OCI-LY1 (cell line): Measurements from ENCODE around the gene ARHGEF2.

Experiments
- H2AFZ ChIP-seq: fragments of 200-600 bp; sonication (generic), shearing (Covaris generic); 2 replicates; pipeline ENCODE4 v1.6.0; 2014; ENCODE audit warnings: antibody characterized with exemption, mild to moderate bottlenecking, low read length
- H3F3A ChIP-seq: fragments of 200-600 bp; sonication (generic), shearing (Covaris generic); 2 replicates; pipeline ENCODE4 v1.6.0; 2014; ENCODE audit warnings: mild to moderate bottlenecking, antibody characterized with exemption, low read length, moderate library complexity; ENCODE audit not compliant: insufficient read depth
- H3K27ac ChIP-seq: fragments of 200-600 bp; sonication (generic); 2 replicates; pipeline ENCODE4 v1.5.1; 2014; ENCODE audit warnings: low read length, mixed run types, mild to moderate bottlenecking, low read depth; ENCODE audit not compliant: poor library complexity, severe bottlenecking
- H3K27me3 ChIP-seq: fragments of 200-600 bp; sonication (generic); 2 replicates; pipeline ENCODE4 v1.6.0; 2014; ENCODE audit warnings: antibody characterized with exemption, mild to moderate bottlenecking, low read length, moderate library complexity; ENCODE audit not compliant: insufficient read depth
- H3K36me3 ChIP-seq: fragments of 200-600 bp; sonication (generic); 2 replicates; pipeline ENCODE4 v1.6.1; 2014; ENCODE audit warnings: mild to moderate bottlenecking, antibody characterized with exemption, low read length, moderate library complexity, mixed read lengths; ENCODE audit not compliant: insufficient read depth
- H3K4me1 ChIP-seq: fragments of 200-600 bp; sonication (generic); 2 replicates; pipeline ENCODE4 v1.5.1; 2014; ENCODE audit warnings: mild to moderate bottlenecking, low read length, moderate library complexity; ENCODE audit not compliant: insufficient read depth, severe bottlenecking
- H3K4me2 ChIP-seq: fragments of 200-600 bp; sonication (generic), shearing (Covaris generic); 2 replicates; pipeline ENCODE4 v1.6.1; 2014; ENCODE audit warnings: low read length
- H3K4me3 ChIP-seq: fragments of 200-600 bp; sonication (generic); 2 replicates; pipeline ENCODE4 v1.5.1; 2014; ENCODE audit warnings: low read length, low read depth, mild to moderate bottlenecking, mixed read lengths; ENCODE audit not compliant: poor library complexity, severe bottlenecking
- H3K79me2 ChIP-seq: fragments of 200-600 bp; shearing (Covaris generic); 2 replicates; pipeline ENCODE4 v1.6.1; 2016; ENCODE audit warnings: mixed run types, low read length, mixed read lengths; ENCODE audit not compliant: insufficient read depth
- H3K9ac ChIP-seq: fragments of 200-600 bp; sonication (generic), shearing (Covaris generic); 2 replicates; pipeline ENCODE4 v1.6.1; 2014; ENCODE audit warnings: mild to moderate bottlenecking, low read length, mixed read lengths
- H3K9me2 ChIP-seq: fragments of 200-600 bp; sonication (generic), shearing (Covaris generic); 2 replicates; pipeline ENCODE4 v1.6.1; 2014; ENCODE audit warnings: low read depth, mild to moderate bottlenecking, low read length, mixed read lengths
- H3K9me3 ChIP-seq: fragments of 200-600 bp; shearing (Covaris generic); 2 replicates; pipeline ENCODE4 v1.6.1; 2014; ENCODE audit warnings: low read length, mixed read lengths
- H4K20me1 ChIP-seq: fragments of 200-600 bp; sonication (generic), shearing (Covaris generic); 2 replicates; pipeline ENCODE4 v1.6.0; 2016; ENCODE audit warnings: mild to moderate bottlenecking, low read length; ENCODE audit not compliant: insufficient read depth
- CTCF ChIP-seq: fragments of 200-600 bp; sonication (generic), shearing (Covaris generic); IDR thresholded peaks from 2 replicates; pipeline ENCODE4 v1.5.1; 2017; ENCODE audit warnings: mild to moderate bottlenecking, antibody characterized with exemption, low read length, moderate library complexity, mixed read lengths
- EZH2 ChIP-seq: fragments of 200-600 bp; sonication (generic), shearing (Covaris generic); IDR thresholded peaks from 2 replicates; pipeline ENCODE4 v1.8.0; 2017; ENCODE audit warnings: borderline replicate concordance, mixed run types, mild to moderate bottlenecking, antibody characterized with exemption, low read length, moderate library complexity, mixed read lengths

ARHGEF2 gene

GRCh38 chr1:156012051-156012817 lies 33.9 kb upstream of the ARHGEF2 start:
- Histone ChIP-seq H3K9ac (no peak overlapping the region), H3K4me2 (no peak overlapping the region), H2AFZ (no peak overlapping the region), H3K4me1 (peaks cover 8% of the 10 kb centered on the region), H3K4me3 (no peak overlapping the region), H3F3A (no peaks in the 10 kb centered on the region), H3K27ac (no peak overlapping the region), H3K9me2 (no peaks in the 10 kb centered on the region), H3K79me2 (no peaks in the 10 kb centered on the region), H3K27me3 (no peaks in the 10 kb centered on the region), H3K9me3 (no peaks in the 10 kb centered on the region), H3K36me3 (peaks cover 84% of the 10 kb centered on the region), H4K20me1 (no peaks in the 10 kb centered on the region)
- no peak for TF ChIP-seq EZH2
- TF ChIP-seq CTCF = no peak

- no peak overlapping the region for H3K4me2 ChIP-seq
- no peaks in the 10 kb centered on the region for H3K9me2 ChIP-seq
- no peaks in the 10 kb centered on the region for H4K20me1 ChIP-seq
- H3K36me3 ChIP-seq = peaks cover 58% of the 10 kb centered on the region
- no peak for TF ChIP-seq CTCF
- no peak for TF ChIP-seq EZH2
- H3K27ac ChIP-seq = no peak overlapping the region
- no peak overlapping the region for H3K4me3 ChIP-seq
- H3K4me1 ChIP-seq = peaks cover 8% of the 10 kb centered on the region
- no peak overlapping the region for H3K9ac ChIP-seq
- no peaks in the 10 kb centered on the region for H3F3A ChIP-seq
- no peak overlapping the region for H2AFZ ChIP-seq
- H3K9me3 ChIP-seq = no peaks in the 10 kb centered on the region
- H3K27me3 ChIP-seq = no peaks in the 10 kb centered on the region
- H3K79me2 ChIP-seq = no peaks in the 10 kb centered on the region
These were observed 31.1 kb upstream of the ARHGEF2 start for GRCh38 chr1:156009404-156009803.

GRCh38 chr1:156006666-156007376 lies 28.5 kb upstream of the ARHGEF2 start:
- TF ChIP-seq EZH2 (no peak), CTCF (no peak)
- H3F3A ChIP-seq = no peaks in the 10 kb centered on the region

More at GRCh38 chr1:156006666-156007376, 28.5 kb upstream of the ARHGEF2 start:
- no peaks in the 10 kb centered on the region for H3K79me2 ChIP-seq
- no peak overlapping the region for H3K4me3 ChIP-seq
- no peaks in the 10 kb centered on the region for H3K4me1 ChIP-seq
- peaks cover 5% of the 10 kb centered on the region; the same call in 1 of the 2 replicates for H3K27me3 ChIP-seq
- no peaks in the 10 kb centered on the region for H3K9me3 ChIP-seq
- H3K36me3 ChIP-seq = peaks cover 33% of the 10 kb centered on the region
- H3K27ac ChIP-seq = no peak overlapping the region
- H3K4me2 ChIP-seq = no peak overlapping the region
- H2AFZ ChIP-seq = no peak overlapping the region
- no peak overlapping the region for H3K9ac ChIP-seq
- H4K20me1 ChIP-seq = no peaks in the 10 kb centered on the region
- no peaks in the 10 kb centered on the region for H3K9me2 ChIP-seq
